ENCODE measurements around the gene NOL7. TPM values are rescaled to one million over a fixed set of nuclear protein-coding genes. Genes with fewer than 3 reads are reported as not detected.

NOL7 gene
- total and polyA plus RNA-seq, 2 donors (not counting 3 experiments of a cell fraction or from before 2014, with no cell fraction given): 36.3 to 80.0 TPM

DNA sequence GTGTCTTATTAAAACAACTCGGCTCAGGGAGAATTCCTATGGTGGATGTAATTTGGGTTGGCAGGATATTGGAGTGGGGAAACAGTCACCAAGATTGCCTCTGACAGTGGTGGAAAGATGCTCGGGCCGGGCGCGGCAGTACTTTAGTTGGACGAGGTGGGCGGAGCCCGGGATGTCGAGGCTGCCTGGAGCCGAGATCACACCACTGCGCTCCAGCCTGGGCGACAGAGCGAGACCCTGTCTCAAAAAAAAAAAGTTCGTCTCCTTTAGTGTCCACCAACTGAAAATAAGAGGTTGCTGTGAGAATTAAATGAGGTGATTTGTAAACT, 621 bp downstream of the NOL7 start:
- intact Hi-C loops (cut with micrococcal nuclease) (loop anchor here (1.0 to 10.0 kb wide), 10 partner anchors 41 to 981 kb away; partner anchors contain the start of genes GFOD1, MCUR1, SIRT5 and TBC1D7), dilution Hi-C loops (cut with MboI; ENCODE audit: extremely low pct_ligation_motif_present, low sequenced_read_pairs) (no loop called here)
- FAIRE-seq (peak; percentile 70), DNase-seq (ENCODE audit: low read depth, low spot score) (no peak)
- TF ChIP-seq POLR2AphosphoS5 (IDR thresholded peaks at IDR 0.05; ENCODE audit: insufficient read depth, low read depth, low read length): peak; percentile 15
- no peak for TF ChIP-seq JUN (IDR thresholded peaks at IDR 0.05; ENCODE audit: borderline replicate concordance, insufficient read depth, insufficient read length, low read depth)
- Histone ChIP-seq H3K27ac (ENCODE audit: insufficient read depth, low read depth, low read length) (peak overlapping the region; percentile 69), H3K27me3 (ENCODE audit: control insufficient read depth in 2 of 2, insufficient read depth in 2 of 2, low read length in 2 of 2) (no peaks in the 10 kb centered on the region), H4K20me1 (replicated peaks; ENCODE audit: control insufficient read depth, extremely low read depth, insufficient read depth, low read length) (no peaks in the 10 kb centered on the region), H3K9me1 (replicated peaks; ENCODE audit: control insufficient read depth, extremely low read depth, insufficient read depth, low read length) (no peaks in the 10 kb centered on the region), H2AFZ (ENCODE audit: low read depth, low read length) (peak overlapping the region; percentile 65), H3K4me2 (ENCODE audit: insufficient read depth, low read length) (peak overlapping the region; percentile 70), H3K36me3 (ENCODE audit: control insufficient read depth in 2 of 2, extremely low read depth in 1 of 2, insufficient read depth in 2 of 2, low read length in 2 of 2) (peaks cover 8 to 27% of the 10 kb centered on the region in 2 experiments), H3K79me2 (ENCODE audit: control insufficient read depth, insufficient read depth, low read length) (peaks cover 28% of the 10 kb centered on the region), H3K9ac (replicated peaks; ENCODE audit: extremely low read depth, insufficient read depth, low read length) (peak overlapping the region; percentile 94), H3K4me3 (replicated peaks in 1 of 3; ENCODE audit: insufficient read depth in 1 of 3, low read depth in 1 of 3, low read length in 3 of 3) (peak overlapping the region; percentile 89 to 99 (median 98)), H3K9me3 (replicated peaks; ENCODE audit: control insufficient read depth, insufficient read depth, low read length) (no peaks in the 10 kb centered on the region), H3K4me1 (ENCODE audit: control insufficient read depth, extremely low read depth, insufficient read depth, low read length) (peaks cover 17% of the 10 kb centered on the region)
- POLR2A ChIA-PET: interaction anchor here (1.2 to 2.0 kb wide), 2 partner anchors 41 to 287 kb away, joined by 4 to 7 read pairs; partner anchors contain the start of genes SIRT5 and TBC1D7
- BruUV-seq (replicated peaks): no TSS peak
- CTCF ChIA-PET: interaction anchor here (0.8 to 3.4 kb wide), 29 partner anchors 9 to 704 kb away, joined by 3 to 42 read pairs (median 5); partner anchors contain the start of genes GFOD1, RANBP9, SIRT5 and TBC1D7

DNA sequence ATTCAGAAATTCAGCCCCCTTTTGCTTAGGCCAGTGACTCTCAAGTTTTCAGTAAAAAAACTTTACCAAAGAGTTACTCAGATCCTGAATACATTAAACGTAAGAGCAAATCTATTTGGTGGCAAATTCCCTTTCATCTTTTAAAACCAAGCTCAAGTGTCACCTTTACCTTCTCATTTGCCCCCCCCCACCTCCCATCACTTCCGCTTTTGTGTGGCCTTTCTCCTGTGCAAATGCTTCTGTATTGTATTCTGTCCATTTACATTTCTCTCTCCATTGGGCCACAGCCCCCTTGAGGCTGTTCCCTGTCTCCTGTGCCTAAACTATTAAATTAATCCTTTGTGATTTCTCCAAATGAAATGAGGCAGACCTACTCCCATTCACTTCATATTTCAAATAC, 1.9 kb downstream of the NOL7 start:
- Histone ChIP-seq H3K9me1 (replicated peaks; ENCODE audit: control insufficient read depth, extremely low read depth, insufficient read depth, low read length) (no peaks in the 10 kb centered on the region), H3K4me2 (ENCODE audit: insufficient read depth, low read length) (peak overlapping the region; percentile 70), H3K9ac (replicated peaks; ENCODE audit: extremely low read depth, insufficient read depth, low read length) (no peak overlapping the region), H3K79me2 (ENCODE audit: control insufficient read depth, insufficient read depth, low read length) (peaks cover 28% of the 10 kb centered on the region), H3K27me3 (ENCODE audit: control insufficient read depth in 2 of 2, insufficient read depth in 2 of 2, low read length in 2 of 2) (no peaks in the 10 kb centered on the region), H3K27ac (ENCODE audit: insufficient read depth, low read depth, low read length) (no peak overlapping the region), H3K9me3 (replicated peaks; ENCODE audit: control insufficient read depth, insufficient read depth, low read length) (no peaks in the 10 kb centered on the region), H3K4me3 (replicated peaks in 1 of 3; ENCODE audit: insufficient read depth in 1 of 3, low read depth in 1 of 3, low read length in 3 of 3) (no peak overlapping the region), H4K20me1 (replicated peaks; ENCODE audit: control insufficient read depth, extremely low read depth, insufficient read depth, low read length) (no peaks in the 10 kb centered on the region), H3K4me1 (ENCODE audit: control insufficient read depth, extremely low read depth, insufficient read depth, low read length) (peaks cover 17% of the 10 kb centered on the region), H3K36me3 (ENCODE audit: control insufficient read depth in 2 of 2, extremely low read depth in 1 of 2, insufficient read depth in 2 of 2, low read length in 2 of 2) (peaks cover 8 to 35% of the 10 kb centered on the region in 2 experiments), H2AFZ (ENCODE audit: low read depth, low read length) (no peak overlapping the region)
- CTCF ChIA-PET: interaction anchor here (1.1 to 3.0 kb wide), 4 partner anchors 8 to 315 kb away, joined by 3 to 25 read pairs (median 8); no protein-coding TSS in a partner anchor
- FAIRE-seq (no peak), DNase-seq (ENCODE audit: low read depth, low spot score) (no peak)
- no peak for TF ChIP-seq POLR2AphosphoS5 (IDR thresholded peaks at IDR 0.05; ENCODE audit: insufficient read depth, low read depth, low read length)
- TF ChIP-seq, protein P1, sequence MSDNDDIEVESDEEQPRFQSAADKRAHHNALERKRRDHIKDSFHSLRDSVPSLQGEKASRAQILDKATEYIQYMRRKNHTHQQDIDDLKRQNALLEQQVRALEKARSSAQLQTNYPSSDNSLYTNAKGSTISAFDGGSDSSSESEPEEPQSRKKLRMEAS (IDR thresholded peaks at IDR 0.05; ENCODE audit: insufficient read depth, insufficient read length): no peak
- no peak for TF ChIP-seq POLR2A (IDR thresholded peaks at IDR 0.05; ENCODE audit: low read depth, low read length)
- no peak for TF ChIP-seq GATA2 (IDR thresholded peaks at IDR 0.05; ENCODE audit: insufficient read depth, insufficient read length, low read depth, low read length)
- TF ChIP-seq MYC (IDR thresholded peaks at IDR 0.05; ENCODE audit: low read depth, low read length): no peak
- TF ChIP-seq, protein P2, sequence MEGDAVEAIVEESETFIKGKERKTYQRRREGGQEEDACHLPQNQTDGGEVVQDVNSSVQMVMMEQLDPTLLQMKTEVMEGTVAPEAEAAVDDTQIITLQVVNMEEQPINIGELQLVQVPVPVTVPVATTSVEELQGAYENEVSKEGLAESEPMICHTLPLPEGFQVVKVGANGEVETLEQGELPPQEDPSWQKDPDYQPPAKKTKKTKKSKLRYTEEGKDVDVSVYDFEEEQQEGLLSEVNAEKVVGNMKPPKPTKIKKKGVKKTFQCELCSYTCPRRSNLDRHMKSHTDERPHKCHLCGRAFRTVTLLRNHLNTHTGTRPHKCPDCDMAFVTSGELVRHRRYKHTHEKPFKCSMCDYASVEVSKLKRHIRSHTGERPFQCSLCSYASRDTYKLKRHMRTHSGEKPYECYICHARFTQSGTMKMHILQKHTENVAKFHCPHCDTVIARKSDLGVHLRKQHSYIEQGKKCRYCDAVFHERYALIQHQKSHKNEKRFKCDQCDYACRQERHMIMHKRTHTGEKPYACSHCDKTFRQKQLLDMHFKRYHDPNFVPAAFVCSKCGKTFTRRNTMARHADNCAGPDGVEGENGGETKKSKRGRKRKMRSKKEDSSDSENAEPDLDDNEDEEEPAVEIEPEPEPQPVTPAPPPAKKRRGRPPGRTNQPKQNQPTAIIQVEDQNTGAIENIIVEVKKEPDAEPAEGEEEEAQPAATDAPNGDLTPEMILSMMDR (IDR thresholded peaks at IDR 0.05; ENCODE audit: extremely low read depth in 1 of 2, insufficient read depth in 1 of 2, low read depth in 1 of 2, low read length in 2 of 2): no peak
- intact Hi-C loops (cut with micrococcal nuclease) (loop anchor here (10.0 kb wide), 1 partner anchor 982 kb away; no protein-coding TSS in a partner anchor), dilution Hi-C loops (cut with MboI; ENCODE audit: extremely low pct_ligation_motif_present, low sequenced_read_pairs) (no loop called here)
- POLR2A ChIA-PET: no interaction called here
- no TSS peak for BruUV-seq (replicated peaks)
